IMR-90 (cell line): ENCODE results near the gene FXYD5. TPM values are rescaled to one million over a fixed set of nuclear protein-coding genes. Genes with fewer than 3 reads are reported as not detected.

Experiments
- ATAC-seq: fragments of 200-7000 bp; cut with Tn5 transposase; 2 replicates; pipeline ENCODE4 v1.9.1; 2020; ENCODE audit warnings: low read depth, mild to moderate bottlenecking, moderate library complexity
- BruUV-seq: library from RNA; stranded (reverse); fragments of 400-500 nt; replicated peaks from 2 replicates; lab custom pipeline; 2021; lab: Mats Ljungman, UMichigan
- CTCF ChIA-PET: fragments of 300-600 bp; formaldehyde crosslinking; extraction: SDS; loops from one replicate; lab custom pipeline; 2021; ENCODE audit warnings: antibody characterized with exemption; lab: Yijun Ruan, JAX
- POLR2A ChIA-PET: fragments of 300-600 bp; sonication (Branson Sonifier 250); formaldehyde crosslinking; loops from one replicate; lab custom pipeline; 2022; ENCODE audit warnings: antibody characterized with exemption; ENCODE audit not compliant: unreplicated experiment; lab: Charles Lee
- DNase-seq: peaks from one replicate; pipeline ENCODE4 v3.0.0; 2013
- H2AFZ ChIP-seq: replicated peaks from 2 replicates; pipeline ENCODE3; 2013; ENCODE audit warnings: low read length, mild to moderate bottlenecking; ENCODE audit not compliant: poor library complexity
- H2AK5ac ChIP-seq: 2 replicates; pipeline ENCODE4 v1.6.1; 2013; ENCODE audit warnings: low read depth, low read length, inconsistent platforms
- H2AK9ac ChIP-seq: replicated peaks from 2 replicates; pipeline ENCODE3; 2013; ENCODE audit warnings: mild to moderate bottlenecking, low read depth, low read length, moderate library complexity; ENCODE audit not compliant: poor library complexity
- H2BK120ac ChIP-seq: 2 replicates; pipeline ENCODE4 v1.6.1; 2013; ENCODE audit warnings: low read depth, low read length, inconsistent platforms
- H2BK15ac ChIP-seq: 3 replicates; pipeline ENCODE4 v1.6.1; 2013; ENCODE audit warnings: low read depth, low read length, inconsistent platforms
- H2BK20ac ChIP-seq: 2 replicates; pipeline ENCODE4 v1.6.1; 2013; ENCODE audit warnings: low read depth, mild to moderate bottlenecking, inconsistent platforms, low read length, moderate library complexity
- H2BK5ac ChIP-seq: 2 replicates; pipeline ENCODE4 v1.6.1; 2013; ENCODE audit warnings: mild to moderate bottlenecking, low read depth, low read length, inconsistent platforms; ENCODE audit not compliant: poor library complexity, severe bottlenecking
- H3K14ac ChIP-seq: replicated peaks from 2 replicates; pipeline ENCODE4 v1.6.1; 2013; ENCODE audit warnings: low read depth, low read length, inconsistent platforms
- H3K18ac ChIP-seq: 2 replicates; pipeline ENCODE4 v1.6.1; 2013; ENCODE audit warnings: low read depth, low read length, control low read depth
- H3K23ac ChIP-seq: 2 replicates; pipeline ENCODE4 v1.6.1; 2013; ENCODE audit warnings: low read depth, low read length, inconsistent platforms
- H3K27ac ChIP-seq: 2 replicates; pipeline ENCODE4 v1.5.1; 2013; ENCODE audit warnings: mild to moderate bottlenecking, control low read depth, low read length; ENCODE audit not compliant: insufficient read depth
- H3K27me3 ChIP-seq: 2 replicates; pipeline ENCODE4 v1.6.1; 2013; ENCODE audit warnings: low read length; ENCODE audit not compliant: control insufficient read depth, insufficient read depth
- H3K36me3 ChIP-seq: 2 replicates; pipeline ENCODE4 v1.6.1; 2013; ENCODE audit warnings: low read length, mixed read lengths; ENCODE audit not compliant: control insufficient read depth, insufficient read depth
- H3K4ac ChIP-seq: 2 replicates; pipeline ENCODE4 v1.6.1; 2013; ENCODE audit warnings: low read depth, low read length, inconsistent platforms
- H3K4me1 ChIP-seq: 2 replicates; pipeline ENCODE4 v1.6.1; 2013; ENCODE audit warnings: low read length, mixed read lengths; ENCODE audit not compliant: control insufficient read depth, insufficient read depth
- H3K4me2 ChIP-seq: 2 replicates; pipeline ENCODE4 v1.6.1; 2013; ENCODE audit warnings: low read depth, mild to moderate bottlenecking, control low read depth, low read length, moderate library complexity
- H3K4me3 ChIP-seq: 2 replicates; pipeline ENCODE4 v1.5.1; 2013; ENCODE audit warnings: low read depth, mild to moderate bottlenecking, control low read depth, low read length, moderate library complexity; ENCODE audit not compliant: insufficient read depth
- H3K56ac ChIP-seq: 2 replicates; pipeline ENCODE4 v1.6.1; 2013; ENCODE audit warnings: low read length, inconsistent platforms; ENCODE audit not compliant: insufficient read depth; ENCODE audit errors: extremely low read depth
- H3K79me1 ChIP-seq, 2 experiments: 2 replicates each; pipeline ENCODE4 v1.6.1; 2013; ENCODE audit warnings: low read length in 2 of 2, inconsistent platforms in 1 of 2, low read depth in 1 of 2
- H3K9ac ChIP-seq: 2 replicates; pipeline ENCODE4 v1.6.1; 2013; ENCODE audit warnings: low read depth, low read length, control low read depth
- H3K9me1 ChIP-seq: 2 replicates; pipeline ENCODE4 v1.6.1; 2013; ENCODE audit warnings: low read length, inconsistent platforms; ENCODE audit not compliant: insufficient read depth
- H3K9me3 ChIP-seq: 2 replicates; pipeline ENCODE4 v1.6.1; 2013; ENCODE audit warnings: low read length; ENCODE audit not compliant: control insufficient read depth, insufficient read depth
- H4K20me1 ChIP-seq: 2 replicates; pipeline ENCODE4 v1.6.1; 2013; ENCODE audit warnings: low read length, inconsistent platforms; ENCODE audit not compliant: insufficient read depth
- H4K5ac ChIP-seq: 2 replicates; pipeline ENCODE4 v1.6.1; 2013; ENCODE audit warnings: mild to moderate bottlenecking, low read depth, low read length, control low read depth
- H4K8ac ChIP-seq, 2 experiments: 2 replicates each; pipeline ENCODE4 v1.6.1; 2013; ENCODE audit warnings: low read depth in 2 of 2, low read length in 2 of 2, control low read depth in 1 of 2, inconsistent platforms in 1 of 2
- H4K91ac ChIP-seq: 2 replicates; pipeline ENCODE4 v1.6.1; 2013; ENCODE audit warnings: low read depth, low read length, inconsistent platforms; ENCODE audit not compliant: insufficient read depth
- BHLHE40 ChIP-seq: fragments of 150-350 bp; IDR thresholded peaks from 2 replicates; pipeline ENCODE4 v1.6.1; 2016; ENCODE audit warnings: mild to moderate bottlenecking, low read depth, low read length
- CEBPB ChIP-seq: IDR thresholded peaks from 2 replicates; pipeline ENCODE4 v1.6.1; 2012; ENCODE audit warnings: low read depth, low read length, improper control_type of control experiment
- CHD1 ChIP-seq: IDR thresholded peaks from 2 replicates; pipeline ENCODE4 v1.6.1; 2012; ENCODE audit warnings: low read depth, low read length, improper control_type of control experiment
- RCOR1 ChIP-seq: IDR thresholded peaks from 2 replicates; pipeline ENCODE4 v1.6.1; 2012; ENCODE audit warnings: mild to moderate bottlenecking, low read length, improper control_type of control experiment; ENCODE audit not compliant: insufficient replicate concordance
- RFX5 ChIP-seq: IDR thresholded peaks from 2 replicates; pipeline ENCODE4 v1.8.0; 2012; ENCODE audit warnings: low read depth, mild to moderate bottlenecking, low read length, moderate library complexity
- SMC3 ChIP-seq: fragments of 150-350 bp; IDR thresholded peaks from 2 replicates; pipeline ENCODE4 v1.6.1; 2016; ENCODE audit warnings: low read depth, mild to moderate bottlenecking, antibody characterized with exemption, low read length, moderate library complexity
- WGBS, 2 experiments: methylation state at CpG; one replicate each; pipeline versions ENCODE4 v1.1.5 to v1.1.7; 2013; ENCODE audit warnings: missing lambda C conversion rate in 2 of 2; ENCODE audit not compliant: insufficient read length in 1 of 2; ENCODE audit errors: extremely low coverage in 2 of 2; 5-methylcytosine and 5-hydroxymethylcytosine counted together
- dilution Hi-C: fragments of 300-500 bp; cut with HindIII; formaldehyde crosslinking; loops from one replicate; pipeline ENCODE4 v1.14.3; 2018; ENCODE audit warnings: low sequenced_read_pairs; ENCODE audit not compliant: unreplicated experiment
- in situ Hi-C: fragments of 300-500 bp; cut with MboI; formaldehyde crosslinking; loops from 3 replicates; pipeline ENCODE4 v1.14.3; 2019; ENCODE audit warnings: low sequenced_read_pairs, inconsistent platforms, mixed read lengths
- intact Hi-C: fragments of 100-400 bp; cut with micrococcal nuclease; formaldehyde crosslinking; loops from 2 replicates; pipeline ENCODE4 v1.10.0; 2022
- polyA plus RNA-seq, 3 experiments: library from polyadenylated mRNA; depleted of rRNA; stranded (reverse); fragments of >200 nt; gene quantifications; 2 replicates each; pipeline ENCODE4 v1.2.3, GENCODE V29; 2012; ENCODE audit warnings: low replicate concordance in 1 of 3
- total RNA-seq: library from RNA; depleted of rRNA; stranded (reverse); fragments of >200 nt; gene quantifications from 2 replicates; pipeline ENCODE4 v1.2.3, GENCODE V29; 2012

Gene FXYD5
- total and polyA plus RNA-seq, 2 of the 4 experiments (the other 2 are of a cell fraction), result 53.6 to 245 TPM

GRCh38 chr19:35146746-35147459 lies 7.6 kb upstream of the FXYD5 start:
- Histone ChIP-seq H3K23ac (no peak overlapping the region), H3K9ac (no peak overlapping the region), H3K18ac (no peak overlapping the region), H2BK15ac (no peak overlapping the region), H3K4me1 (no peaks in the 10 kb centered on the region; the same call in 1 of the 2 replicates), H3K79me1 (no peaks in the 10 kb centered on the region), H3K4ac (no peak overlapping the region), H4K20me1 (no peaks in the 10 kb centered on the region), H4K91ac (no peak overlapping the region), H3K14ac (no peak overlapping the region), H3K27ac (no peak overlapping the region), H4K5ac (no peak overlapping the region), H2BK120ac (no peak overlapping the region), H3K9me1 (peaks cover 3% of the 10 kb centered on the region; the same call in 1 of the 2 replicates), H3K36me3 (no peaks in the 10 kb centered on the region), H2AK5ac (no peak overlapping the region), H2AFZ (no peak overlapping the region), H4K8ac (no peak overlapping the region), H3K4me3 (no peak overlapping the region), H3K56ac (no peak overlapping the region), H2BK5ac (no peak overlapping the region), H2BK20ac (no peak overlapping the region), H3K27me3 (peaks cover 31% of the 10 kb centered on the region), H2AK9ac (no peak overlapping the region), H3K4me2 (no peak overlapping the region), H3K9me3 (no peaks in the 10 kb centered on the region)
- intact Hi-C loops, result no loop called here
- BruUV-seq, result no TSS peak
- dilution Hi-C loops, result no loop called here
- ATAC-seq (no peak), DNase-seq (no peak)
- ChIA-PET CTCF (no interaction called here), POLR2A (no interaction called here)
- 83% methylated on average over 1 of the region's 7 CpGs; no CpG with 5 or more reads in 1 of the 2 experiments for WGBS, 2 experiments
- TF ChIP-seq RFX5 (no peak), CEBPB (no peak), CHD1 (no peak), BHLHE40 (no peak), SMC3 (no peak), RCOR1 (no peak)
- in situ Hi-C loops, result no loop called here
